HEK293T (cell line): ENCODE data around the gene SFMBT1.

ENCODE experiments used
- BHLHE40 ChIP-seq: fragments of 450-650 bp; IDR thresholded peaks from 2 replicates; pipeline ENCODE4 v1.6.1; 2016; ENCODE audit warnings: mild to moderate bottlenecking, moderate library complexity, borderline replicate concordance
- ELF4 ChIP-seq: fragments of 450-650 bp; IDR thresholded peaks from 2 replicates; pipeline ENCODE4 v1.6.1; 2017; ENCODE audit warnings: antibody characterized with exemption
- FOXA1 ChIP-seq: fragments of 450-650 bp; IDR thresholded peaks from 2 replicates; pipeline ENCODE4 v1.6.1; 2016; ENCODE audit warnings: mild to moderate bottlenecking
- FOXK2 ChIP-seq: fragments of 450-650 bp; IDR thresholded peaks from 2 replicates; pipeline ENCODE4 v1.6.1; 2016; ENCODE audit warnings: mild to moderate bottlenecking
- FOXM1 ChIP-seq: fragments of 450-650 bp; IDR thresholded peaks from 2 replicates; pipeline ENCODE4 v1.6.1; 2017; ENCODE audit warnings: mild to moderate bottlenecking, borderline replicate concordance
- HDGF ChIP-seq: fragments of 450-650 bp; IDR thresholded peaks from 2 replicates; pipeline ENCODE4 v1.6.1; 2017; ENCODE audit warnings: antibody characterized with exemption, borderline replicate concordance
- LEF1 ChIP-seq: fragments of 450-650 bp; IDR thresholded peaks from 2 replicates; pipeline ENCODE4 v1.6.1; 2017; ENCODE audit warnings: mild to moderate bottlenecking, borderline replicate concordance
- NFRKB ChIP-seq: fragments of 450-650 bp; IDR thresholded peaks from 2 replicates; pipeline ENCODE4 v1.6.1; 2016; ENCODE audit warnings: mild to moderate bottlenecking, moderate library complexity
- SUZ12 ChIP-seq: fragments of 450-650 bp; IDR thresholded peaks from 2 replicates; pipeline ENCODE4 v1.6.1; 2016; ENCODE audit warnings: mild to moderate bottlenecking

DNA sequence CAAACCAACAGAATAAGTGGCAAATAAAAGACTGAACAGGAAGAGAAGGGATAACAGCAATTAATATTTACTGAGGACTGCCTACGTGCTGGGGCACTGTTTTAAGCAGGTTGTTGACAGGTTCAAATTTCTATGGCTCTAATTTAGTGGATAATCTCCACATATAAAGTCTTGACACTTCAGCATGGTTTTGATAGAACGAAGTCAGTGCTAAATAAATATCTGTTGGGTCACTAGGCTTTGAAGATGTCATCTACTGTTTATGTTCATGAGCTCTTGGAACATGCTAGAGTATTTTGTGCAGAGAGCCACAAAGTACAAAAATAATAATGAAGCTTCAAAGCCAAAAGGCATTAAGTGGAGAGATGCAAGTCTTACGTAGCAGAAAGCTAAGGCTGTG lies 74.0 kb downstream of the SFMBT1 start:
- TF ChIP-seq HDGF (no peak), SUZ12 (no peak), FOXM1 (no peak), FOXK2 (no peak), BHLHE40 (no peak), ELF4 (no peak), FOXA1 (no peak), LEF1 (no peak), NFRKB (no peak)
